Activated CD4-positive, alpha-beta T cell treated with anti-CD3 and anti-CD28 coated beads, Interleukin-2, amount 10 ng/mL, durations not matched to agents 24 days and 14 days (primary cell): Measurements from ENCODE around the gene EMC9. TPM values are rescaled to one million over a fixed set of nuclear protein-coding genes. Genes with fewer than 3 reads are reported as not detected.

ENCODE experiments used
- DNase-seq: peaks from one replicate; pipeline ENCODE4 v3.0.0; 2022
- H3K27ac Mint-ChIP-seq: one replicate; pipeline ENCODE4 v1.8.0; 2022; ENCODE audit warnings: mild to moderate bottlenecking, mixed read lengths
- H3K27me3 Mint-ChIP-seq: one replicate; pipeline ENCODE4 v1.8.0; 2022; ENCODE audit warnings: mixed read lengths
- H3K36me3 Mint-ChIP-seq: one replicate; pipeline ENCODE4 v1.8.0; 2022; ENCODE audit warnings: low read depth, mild to moderate bottlenecking, mixed read lengths
- H3K4me1 Mint-ChIP-seq: one replicate; pipeline ENCODE4 v1.8.0; 2021; ENCODE audit warnings: mixed read lengths
- H3K4me3 Mint-ChIP-seq: one replicate; pipeline ENCODE4 v1.8.0; 2022; ENCODE audit warnings: mild to moderate bottlenecking, moderate library complexity, mixed read lengths
- H3K9me3 Mint-ChIP-seq: one replicate; pipeline ENCODE4 v1.8.0; 2021; ENCODE audit warnings: mixed read lengths
- intact Hi-C: fragments of 100-400 bp; cut with micrococcal nuclease; formaldehyde crosslinking; loops from one replicate; pipeline ENCODE4 v1.15.1; 2023
- total RNA-seq: library from RNA; stranded (reverse); gene quantifications from 2 replicates; pipeline ENCODE4 v1.2.3, GENCODE V29; 2022

The EMC9 gene
- total RNA-seq, 1 donor from 2014 or later, result 26.6 TPM

DNA sequence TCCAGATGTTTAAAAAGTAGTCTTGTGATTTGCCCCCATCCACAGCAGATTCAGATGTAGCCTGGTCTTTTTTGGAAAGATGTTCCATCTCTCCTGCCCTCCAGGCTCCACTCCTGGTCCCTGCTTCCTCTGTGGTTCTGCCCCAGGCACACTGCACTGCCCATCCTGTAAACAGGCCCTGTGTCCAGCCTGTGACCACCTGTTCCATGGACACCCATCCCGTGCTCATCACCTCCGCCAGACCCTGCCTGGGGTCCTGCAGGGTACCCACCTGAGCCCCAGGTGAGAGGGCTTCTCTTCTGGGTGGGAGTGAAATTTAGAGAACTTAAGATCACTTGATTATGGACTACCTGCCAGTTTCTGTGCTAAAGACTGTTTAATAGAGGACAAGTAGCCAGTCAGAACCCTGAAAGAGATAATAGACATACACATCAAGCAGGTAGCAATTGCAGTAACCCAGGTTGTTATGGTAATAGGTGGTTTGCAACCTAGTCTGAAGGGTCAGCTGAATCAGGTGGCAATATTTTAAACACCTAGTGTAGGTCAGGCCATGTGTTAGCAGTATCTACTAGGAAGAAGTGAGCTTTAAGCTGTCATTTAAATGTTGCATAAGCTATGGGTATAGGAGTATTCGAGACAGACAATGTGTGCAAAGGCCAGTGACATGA, 8.0 kb upstream of the EMC9 start:
- intact Hi-C loops, result no loop called here
- H3K27ac Mint-ChIP-seq, result peak overlapping the region; percentile 60

DNA sequence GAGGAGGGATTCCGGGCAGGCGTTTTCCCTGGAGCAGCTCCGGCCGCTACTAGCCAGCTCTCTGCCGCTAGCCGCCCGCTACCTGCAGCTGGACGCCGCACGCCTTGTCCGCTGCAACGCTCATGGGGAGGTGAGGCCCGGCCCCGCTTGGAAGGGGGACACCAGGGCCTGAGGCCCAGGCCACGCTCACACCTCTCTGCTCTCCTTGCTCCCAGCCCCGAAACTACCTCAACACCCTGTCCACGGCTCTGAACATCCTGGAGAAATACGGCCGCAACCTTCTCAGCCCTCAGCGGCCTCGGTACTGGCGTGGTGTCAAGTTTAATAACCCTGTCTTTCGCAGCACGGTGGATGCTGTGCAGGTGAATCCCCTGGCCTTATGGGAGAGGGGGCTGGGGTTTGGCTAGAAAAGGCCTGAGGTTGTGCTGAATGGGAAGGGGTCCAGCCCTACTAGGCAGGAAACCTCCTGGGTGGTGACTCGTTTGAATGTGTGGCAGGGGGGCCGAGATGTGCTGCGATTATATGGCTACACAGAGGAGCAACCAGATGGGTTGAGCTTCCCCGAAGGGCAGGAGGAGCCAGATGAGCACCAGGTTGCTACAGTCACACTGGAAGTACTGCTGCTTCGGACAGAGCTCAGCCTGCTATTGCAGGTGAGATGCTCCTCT, 6.5 kb upstream of the EMC9 start:
- Mint-ChIP-seq H3K27ac (peak overlapping the region; percentile 79), H3K36me3 (peaks cover 69% of the 10 kb centered on the region)

More for the DNA sequence above, 8.0 kb upstream of the EMC9 start:
- Mint-ChIP-seq H3K4me3 (peak overlapping the region; percentile 97), H3K4me1 (peaks cover 41% of the 10 kb centered on the region), H3K27me3 (no peaks in the 10 kb centered on the region), H3K9me3 (no peaks in the 10 kb centered on the region), H3K36me3 (peaks cover 59% of the 10 kb centered on the region)
- DNase-seq, result no peak

DNA sequence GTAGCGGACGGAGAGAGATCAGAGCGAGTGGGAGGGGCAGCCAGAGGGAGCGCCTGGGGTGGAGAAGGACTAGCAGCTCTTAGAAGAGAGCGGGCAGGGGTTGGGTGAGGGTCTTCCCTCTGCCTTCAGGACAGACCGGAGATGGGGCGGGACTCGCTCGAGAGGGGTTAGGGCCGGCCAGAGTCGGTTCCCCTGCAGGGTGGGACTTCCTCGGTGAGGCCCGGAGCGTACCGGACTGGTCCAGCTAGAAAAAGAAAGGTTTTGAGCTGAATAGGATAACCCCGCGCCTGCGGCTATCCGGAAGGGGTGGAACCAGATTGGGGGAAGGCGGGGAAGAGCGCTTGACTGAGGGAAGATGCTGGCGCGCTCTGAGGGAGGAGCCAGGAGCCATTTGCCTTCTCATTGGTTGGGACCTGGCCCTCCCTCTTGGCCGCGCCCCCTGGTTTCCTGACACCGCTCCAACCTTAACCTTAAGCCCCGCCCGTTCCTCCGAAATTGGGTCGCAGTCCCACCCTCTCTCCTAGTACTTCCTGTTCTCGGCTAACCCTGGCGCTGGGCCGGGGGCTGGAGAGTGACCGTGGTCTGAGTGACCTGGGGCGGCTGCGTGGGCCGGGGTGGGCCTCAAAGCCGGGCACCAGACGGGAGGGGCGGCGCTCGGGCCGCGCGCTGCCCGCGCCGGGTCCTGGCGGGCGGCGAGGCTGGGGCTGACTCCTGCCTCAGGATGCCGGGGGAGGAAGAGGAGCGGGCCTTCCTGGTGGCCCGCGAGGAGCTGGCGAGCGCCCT, 5.8 kb upstream of the EMC9 start, which contains the start of gene RNF31:
Gene RNF31, plus strand, starts transcription at position 521 of the 783 bp plus-strand sequence. Its CDS starts 201 bp downstream, at position 722.
- peak within 1 kb of the TSS; percentile 99 for H3K27ac Mint-ChIP-seq
- peak within 1 kb of the TSS; percentile 97 for H3K4me3 Mint-ChIP-seq
- peaks cover 68% of the 10 kb centered on the region for H3K36me3 Mint-ChIP-seq
- no peaks in the 10 kb centered on the region for H3K9me3 Mint-ChIP-seq
- peaks cover 59% of the 10 kb centered on the region for H3K4me1 Mint-ChIP-seq
- no peaks in the 10 kb centered on the region for H3K27me3 Mint-ChIP-seq
- intact Hi-C loops, result loop anchor here (1.0 to 2.0 kb wide), 7 partner anchors 11 to 152 kb away; partner anchors contain the start of genes DCAF11, DHRS1, IPO4 and IRF9
- peak; percentile 99 for DNase-seq

More for the DNA sequence above, 6.5 kb upstream of the EMC9 start:
- Mint-ChIP-seq H3K4me1 (peaks cover 56% of the 10 kb centered on the region), H3K27me3 (no peaks in the 10 kb centered on the region), H3K9me3 (no peaks in the 10 kb centered on the region), H3K4me3 (peak overlapping the region; percentile 97)
- DNase-seq, result peak; percentile 72
- intact Hi-C loops, result loop anchor here (1.0 to 2.0 kb wide), 6 partner anchors 13 to 151 kb away; partner anchors contain the start of genes DCAF11, DHRS1, IPO4 and IRF9

DNA sequence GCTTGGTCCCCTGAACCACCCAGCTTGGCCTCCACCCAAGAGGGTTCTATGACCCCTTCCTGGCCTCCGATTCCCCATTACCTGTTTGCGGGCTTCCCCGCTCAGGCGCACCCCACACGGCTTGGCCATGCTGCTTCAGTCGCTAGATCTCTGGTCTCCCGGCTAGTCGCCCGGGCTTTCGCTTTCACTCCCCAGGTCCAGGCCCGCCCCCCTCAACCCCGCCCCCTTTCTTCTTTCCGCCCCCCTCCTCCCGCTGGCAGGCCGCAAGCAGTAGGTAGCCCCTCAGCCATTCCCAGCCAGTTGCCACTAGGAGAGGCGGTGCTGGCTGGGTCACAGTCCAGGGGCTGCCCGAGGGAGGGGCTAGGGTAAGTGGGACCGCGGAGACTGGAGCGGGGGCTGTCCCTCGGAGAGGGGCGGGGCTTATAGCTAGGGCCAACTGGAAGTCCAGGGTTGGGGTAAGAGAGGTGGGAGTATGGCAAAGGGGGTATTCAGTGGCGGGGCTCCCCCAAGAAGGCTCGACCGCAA, 5.1 kb upstream of the EMC9 start, which contains the start of gene PSME2:
Gene PSME2, minus strand, starts transcription at position 158 of the 525 bp plus-strand sequence. Its CDS starts 29 bp downstream, at position 129.
- Mint-ChIP-seq H3K9me3 (no peaks in the 10 kb centered on the region), H3K4me1 (peaks cover 62% of the 10 kb centered on the region), H3K4me3 (peak within 1 kb of the TSS; percentile 97), H3K27ac (peak within 1 kb of the TSS; percentile 99), H3K36me3 (peaks cover 70% of the 10 kb centered on the region), H3K27me3 (no peaks in the 10 kb centered on the region)
- peak; percentile 97 for DNase-seq
- intact Hi-C loops, result loop anchor here (1.0 to 2.0 kb wide), 4 partner anchors 10 to 152 kb away; partner anchors contain the start of genes DHRS1, IPO4, NOP9 and PCK2

DNA sequence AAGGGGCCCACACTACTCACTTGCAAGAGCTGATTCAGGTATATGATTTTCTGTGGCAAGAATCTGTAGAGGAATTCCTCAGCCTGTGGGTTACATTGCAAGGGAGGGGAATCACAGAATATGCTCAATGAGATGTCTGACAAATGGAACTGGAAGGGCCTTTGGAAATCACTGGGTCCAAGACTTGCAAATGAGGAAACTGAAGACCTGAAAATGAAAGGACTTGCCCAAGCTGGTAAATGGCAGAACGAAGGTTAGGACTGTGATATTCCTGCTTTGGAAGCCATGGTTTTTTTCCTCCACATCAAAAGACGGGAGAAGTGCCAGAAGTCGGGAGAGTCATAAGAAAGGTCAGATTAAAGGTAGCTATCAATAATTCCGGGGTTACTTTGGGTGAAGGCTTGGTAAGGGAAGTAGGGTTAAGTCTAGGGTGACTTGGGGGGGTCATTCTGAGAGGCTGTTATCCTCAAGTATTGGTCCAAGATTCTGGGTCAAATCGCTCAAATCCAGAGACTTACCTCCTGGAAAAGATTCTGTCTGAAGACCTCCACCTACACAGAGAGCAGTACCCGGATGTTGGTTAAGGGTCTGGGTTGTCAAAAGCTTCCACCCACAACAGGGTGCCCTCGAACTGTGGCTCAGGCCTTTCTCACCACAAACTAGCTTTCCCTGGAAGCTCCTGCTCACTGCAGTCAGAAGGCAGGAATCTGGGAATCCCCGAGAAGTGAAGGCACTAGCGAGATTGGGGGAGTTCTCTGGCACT, 4.5 kb upstream of the EMC9 start:
- no peaks in the 10 kb centered on the region for H3K9me3 Mint-ChIP-seq
- peak overlapping the region; percentile 99 for H3K27ac Mint-ChIP-seq
- peaks cover 62% of the 10 kb centered on the region for H3K4me1 Mint-ChIP-seq
- H3K4me3 Mint-ChIP-seq, result peak overlapping the region; percentile 97
- H3K27me3 Mint-ChIP-seq, result no peaks in the 10 kb centered on the region
- H3K36me3 Mint-ChIP-seq, result peaks cover 68% of the 10 kb centered on the region
- intact Hi-C loops, result loop anchor here (1.0 to 2.0 kb wide), 4 partner anchors 10 to 153 kb away; partner anchors contain the start of genes DHRS1, IPO4, NOP9 and PCK2
- peak; percentile 66 for DNase-seq

DNA sequence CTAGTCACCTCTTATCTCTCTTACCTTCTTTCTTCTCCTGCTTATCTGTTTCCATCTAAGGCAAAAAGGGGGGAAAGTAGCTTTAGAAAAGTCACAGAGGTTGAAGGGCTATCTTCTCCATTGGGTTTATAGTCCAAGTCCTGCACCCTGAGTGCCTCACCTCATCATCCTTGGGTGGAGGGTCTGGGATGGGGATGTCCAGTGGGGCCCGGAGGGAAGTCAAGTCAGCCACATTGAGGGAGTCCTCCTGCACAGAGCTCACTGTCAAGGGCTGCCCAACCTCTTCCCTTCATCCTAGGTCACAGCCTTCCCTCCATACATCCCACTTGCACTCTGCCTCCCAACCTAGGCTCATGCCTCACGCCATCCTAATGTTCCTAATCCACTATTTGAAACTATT, 3.8 kb upstream of the EMC9 start:
- intact Hi-C loops, result no loop called here
- no peak for DNase-seq
- Mint-ChIP-seq H3K4me3 (peak overlapping the region; percentile 97), H3K36me3 (peaks cover 68% of the 10 kb centered on the region), H3K27me3 (no peaks in the 10 kb centered on the region), H3K27ac (peak overlapping the region; percentile 99), H3K9me3 (no peaks in the 10 kb centered on the region), H3K4me1 (peaks cover 58% of the 10 kb centered on the region)

DNA sequence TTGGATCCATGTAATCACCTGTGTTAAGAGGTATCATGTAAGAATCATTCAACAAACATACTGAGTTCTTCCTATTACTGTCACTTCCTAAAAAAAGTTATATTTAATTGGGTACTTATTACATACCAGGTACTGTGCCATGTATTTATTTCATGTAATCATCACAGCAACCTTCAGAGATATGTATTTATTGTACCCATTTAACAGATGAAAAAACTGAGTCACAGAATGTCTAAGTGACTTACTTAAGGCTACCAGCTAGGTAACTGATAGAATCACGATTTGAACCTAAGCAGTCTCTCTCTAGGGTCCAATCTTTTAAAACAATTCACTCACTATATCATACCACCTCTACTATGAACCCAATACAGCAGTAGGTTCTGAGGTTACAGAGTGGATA, 3.1 kb upstream of the EMC9 start:
- DNase-seq, result no peak
- intact Hi-C loops, result no loop called here
- H3K27ac Mint-ChIP-seq, result peak overlapping the region; percentile 73
- H3K36me3 Mint-ChIP-seq, result peaks cover 69% of the 10 kb centered on the region
- H3K4me3 Mint-ChIP-seq, result peak overlapping the region; percentile 97
- no peaks in the 10 kb centered on the region for H3K27me3 Mint-ChIP-seq
- H3K9me3 Mint-ChIP-seq, result no peaks in the 10 kb centered on the region
- peaks cover 59% of the 10 kb centered on the region for H3K4me1 Mint-ChIP-seq

DNA sequence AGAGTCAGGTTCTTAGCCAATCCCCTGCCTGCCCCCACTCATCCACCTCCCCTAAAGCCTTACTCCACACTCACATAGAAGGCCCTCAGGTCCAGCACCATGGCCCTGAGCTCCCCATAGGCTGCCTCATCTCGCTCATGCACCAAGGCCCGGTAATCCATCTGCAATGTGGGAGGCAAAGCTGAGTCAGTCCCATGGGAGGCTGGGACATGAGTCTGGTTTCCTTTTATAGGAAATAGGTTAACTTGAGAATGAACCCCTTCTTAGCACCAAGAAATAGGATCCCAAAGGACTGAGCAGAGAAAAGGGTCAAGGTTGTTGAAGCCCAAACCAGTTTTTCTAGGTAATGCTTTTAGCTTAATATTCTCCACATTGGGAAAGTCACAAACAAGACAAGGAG, 2.1 kb upstream of the EMC9 start:
- Mint-ChIP-seq H3K27ac (peak overlapping the region; percentile 61), H3K36me3 (peaks cover 69% of the 10 kb centered on the region), H3K4me1 (peaks cover 60% of the 10 kb centered on the region), H3K27me3 (no peaks in the 10 kb centered on the region), H3K4me3 (peak overlapping the region; percentile 94), H3K9me3 (no peaks in the 10 kb centered on the region)
- intact Hi-C loops, result no loop called here
- no peak for DNase-seq

DNA sequence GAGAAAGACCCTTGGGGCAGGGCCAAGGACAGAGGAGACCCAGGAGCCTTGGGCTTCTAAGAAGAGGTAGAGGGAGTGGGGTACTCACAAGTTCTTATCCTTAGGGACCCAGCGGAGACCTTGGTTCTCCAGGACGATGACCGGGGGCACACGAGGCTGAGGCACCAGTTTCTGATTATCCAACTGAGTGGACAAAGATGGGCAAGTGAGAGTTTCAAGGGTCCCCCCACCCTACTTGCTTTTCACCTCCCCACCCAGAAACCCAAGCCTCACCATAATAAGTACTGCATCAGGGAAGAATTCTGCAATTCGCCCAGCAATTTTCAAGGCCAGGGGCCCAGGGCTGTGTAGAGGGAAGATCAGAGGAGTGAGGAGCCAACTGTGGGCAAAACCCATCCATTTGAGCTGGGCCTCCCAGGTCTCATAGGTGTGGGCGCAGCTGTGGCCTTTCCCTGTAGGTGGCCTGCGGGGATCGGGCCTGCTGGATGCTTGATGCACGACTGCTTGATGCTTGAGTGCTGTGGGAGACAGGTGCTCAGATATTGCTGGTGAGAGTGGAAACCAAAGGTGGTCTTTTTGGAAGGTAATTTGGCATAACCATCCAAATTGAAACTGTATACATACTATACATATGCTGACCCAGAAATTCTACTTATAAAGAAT, 2.0 kb downstream of the EMC9 start:
- Mint-ChIP-seq H3K36me3 (peaks cover 66% of the 10 kb centered on the region), H3K4me1 (peaks cover 60% of the 10 kb centered on the region), H3K4me3 (peak overlapping the region; percentile 94), H3K27ac (peak overlapping the region; percentile 58), H3K9me3 (no peaks in the 10 kb centered on the region), H3K27me3 (no peaks in the 10 kb centered on the region)
- DNase-seq, result peak; percentile 71
- intact Hi-C loops, result no loop called here

DNA sequence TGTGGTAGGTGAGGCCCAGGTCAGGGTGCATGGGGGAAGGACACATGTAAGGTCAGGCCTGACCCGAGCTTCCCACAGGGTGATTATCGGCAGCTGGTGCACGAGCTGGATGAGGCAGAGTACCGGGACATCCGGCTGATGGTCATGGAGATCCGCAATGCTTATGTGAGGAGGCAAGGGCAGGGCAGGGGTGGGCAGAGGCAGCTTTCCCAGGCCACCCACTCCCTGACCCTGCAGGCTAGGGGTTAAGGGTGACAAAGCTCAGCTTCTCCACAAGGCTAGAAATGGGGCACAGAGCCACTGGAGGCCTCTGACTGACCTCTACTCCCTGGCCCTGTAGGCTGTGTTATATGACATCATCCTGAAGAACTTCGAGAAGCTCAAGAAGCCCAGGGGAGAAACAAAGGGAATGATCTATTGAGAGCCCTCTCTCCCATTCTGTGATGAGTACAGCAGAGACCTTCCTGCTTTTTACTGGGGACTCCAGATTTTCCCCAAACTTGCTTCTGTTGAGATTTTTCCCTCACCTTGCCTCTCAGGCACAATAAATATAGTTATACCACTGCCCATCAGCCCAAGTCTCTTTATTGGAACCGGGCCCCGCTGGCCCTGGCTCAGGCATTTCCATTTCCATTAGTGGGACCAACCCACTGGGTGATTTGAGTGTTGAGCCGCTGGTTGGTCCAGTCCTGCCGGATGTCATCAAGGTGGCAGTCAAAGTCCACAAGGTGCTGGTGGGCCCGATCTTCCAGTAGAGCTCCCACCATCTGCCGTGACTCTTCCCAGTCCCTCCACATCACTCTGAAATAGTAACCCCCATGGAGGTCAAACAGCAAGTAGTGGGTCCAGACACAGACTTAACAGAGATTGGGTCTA, 2.8 kb downstream of the EMC9 start:
- peak overlapping the region; percentile 94 for H3K4me3 Mint-ChIP-seq
- intact Hi-C loops, result no loop called here
- H3K27me3 Mint-ChIP-seq, result no peaks in the 10 kb centered on the region
- no peak for DNase-seq
- H3K27ac Mint-ChIP-seq, result peak overlapping the region; percentile 58
- H3K36me3 Mint-ChIP-seq, result peaks cover 59% of the 10 kb centered on the region
- peaks cover 53% of the 10 kb centered on the region for H3K4me1 Mint-ChIP-seq
- H3K9me3 Mint-ChIP-seq, result no peaks in the 10 kb centered on the region

DNA sequence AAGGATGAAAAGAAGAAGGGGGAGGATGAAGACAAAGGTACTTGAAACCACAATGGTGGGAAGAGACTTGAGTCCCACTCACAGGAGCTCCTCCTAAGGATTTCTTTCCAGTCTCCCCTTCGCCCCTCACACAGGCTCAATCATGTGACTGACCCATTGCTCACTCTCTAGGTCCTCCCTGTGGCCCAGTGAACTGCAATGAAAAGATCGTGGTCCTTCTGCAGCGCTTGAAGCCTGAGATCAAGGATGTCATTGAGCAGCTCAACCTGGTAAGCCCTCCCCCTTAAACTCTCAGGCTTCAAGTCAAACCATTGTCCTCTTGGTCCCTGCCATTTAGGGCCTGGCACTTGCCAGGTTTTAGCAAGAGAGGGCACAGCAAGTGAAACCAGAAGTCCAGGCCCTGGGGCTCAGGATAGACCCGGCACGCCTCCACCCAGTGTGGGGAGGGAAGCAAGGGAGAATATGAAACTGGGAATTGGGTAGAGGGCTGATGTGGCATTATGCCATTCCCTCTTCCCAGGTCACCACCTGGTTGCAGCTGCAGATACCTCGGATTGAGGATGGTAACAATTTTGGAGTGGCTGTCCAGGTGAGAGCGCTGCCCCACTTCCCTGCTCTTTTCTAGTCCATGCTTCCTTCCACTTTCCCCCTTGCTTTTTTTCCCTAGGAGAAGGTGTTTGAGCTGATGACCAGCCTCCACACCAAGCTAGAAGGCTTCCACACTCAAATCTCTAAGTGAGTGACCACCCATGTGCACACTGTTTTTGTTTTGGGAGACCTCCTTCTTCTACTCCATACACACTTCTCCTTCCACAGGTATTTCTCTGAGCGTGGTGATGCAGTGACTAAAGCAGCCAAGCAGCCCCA, 3.6 kb downstream of the EMC9 start:
- Mint-ChIP-seq H3K4me3 (peak overlapping the region; percentile 94), H3K4me1 (peaks cover 48% of the 10 kb centered on the region), H3K27ac (peak overlapping the region; percentile 30), H3K36me3 (peaks cover 50% of the 10 kb centered on the region), H3K9me3 (no peaks in the 10 kb centered on the region), H3K27me3 (no peaks in the 10 kb centered on the region)
- no peak for DNase-seq
- intact Hi-C loops, result no loop called here
